Astrocyte of the spinal cord (primary cell): ENCODE data around the gene DOCK3.

Source experiments
- DNase-seq: peaks from one replicate; pipeline ENCODE4 v3.0.0; 2011; ENCODE audit warnings: low read depth, low spot score
- H3K4me3 ChIP-seq: 2 replicates; pipeline ENCODE4 v1.5.1; 2011; ENCODE audit warnings: low read depth, mild to moderate bottlenecking, low read length, moderate library complexity
- CTCF ChIP-seq: IDR thresholded peaks from 2 replicates; pipeline ENCODE4 v1.5.1; 2012; ENCODE audit warnings: low read depth, mild to moderate bottlenecking, low read length, inconsistent platforms
- in situ Hi-C: cut with HindIII; loops from 2 replicates; pipeline ENCODE4 v1.10.0; 2017; ENCODE audit warnings: low sequenced_read_pairs

DOCK3 gene

GRCh38 chr3:51338632-51339031, 663.9 kb downstream of the DOCK3 start:
- in situ Hi-C loops: no loop called here

GRCh38 chr3:51340013-51340829, 665.5 kb downstream of the DOCK3 start:
- no peak for TF ChIP-seq CTCF
- DNase-seq: peak; percentile 94
- in situ Hi-C loops: no loop called here
- H3K4me3 ChIP-seq: no peak overlapping the region

More at GRCh38 chr3:51338632-51339031, 663.9 kb downstream of the DOCK3 start:
- no peak for TF ChIP-seq CTCF
- no peak for DNase-seq
- H3K4me3 ChIP-seq: no peak overlapping the region

- in situ Hi-C loops: no loop called here
- no peak for DNase-seq
- TF ChIP-seq CTCF: no peak
- H3K4me3 ChIP-seq: no peak overlapping the region
Observed at GRCh38 chr3:51340989-51341636, 666.4 kb downstream of the DOCK3 start.

GRCh38 chr3:51343918-51344687, 669.4 kb downstream of the DOCK3 start:
- in situ Hi-C loops: no loop called here
- TF ChIP-seq CTCF: no peak
- peak; percentile 59 for DNase-seq
- H3K4me3 ChIP-seq: no peak overlapping the region

GRCh38 chr3:51350751-51351150, 676.0 kb downstream of the DOCK3 start:
- in situ Hi-C loops: no loop called here
- H3K4me3 ChIP-seq: no peak overlapping the region
- no peak for DNase-seq
- TF ChIP-seq CTCF: no peak

GRCh38 chr3:51353131-51353530, 678.4 kb downstream of the DOCK3 start:
- in situ Hi-C loops: no loop called here
- TF ChIP-seq CTCF: no peak
- DNase-seq: no peak
- no peak overlapping the region for H3K4me3 ChIP-seq
